Neural progenitor cell (in vitro differentiated cells): ENCODE results near the gene FAM24A.

Source experiments
- CTCF ChIP-seq: fragments of 200-600 bp; sonication (generic); IDR thresholded peaks from 2 replicates; pipeline ENCODE4 v1.5.1; 2017; ENCODE audit warnings: antibody characterized with exemption, mild to moderate bottlenecking
- EZH2 ChIP-seq: fragments of 200-600 bp; sonication (generic); IDR thresholded peaks from 2 replicates; pipeline ENCODE4 v1.6.1; 2017; ENCODE audit warnings: antibody characterized with exemption, mild to moderate bottlenecking, moderate library complexity
- EZH2phosphoT487 ChIP-seq: fragments of 200-600 bp; sonication (generic); IDR thresholded peaks from 2 replicates; pipeline ENCODE4 v1.6.1; 2017; ENCODE audit warnings: antibody characterized with exemption

- TF ChIP-seq EZH2 (peak; percentile 39), CTCF (no peak), EZH2phosphoT487 (no peak)
Observed at GRCh38 chr10:122911889-122912484, 1.6 kb downstream of the FAM24A start.
